Calu3 (cell line): ENCODE data around the gene IQCC. TPM values are rescaled to one million over a fixed set of nuclear protein-coding genes. Genes with fewer than 3 reads are reported as not detected.

ENCODE experiments used
- BruUV-seq: library from RNA; stranded (reverse); fragments of 400-500 nt; replicated peaks from 2 replicates; lab custom pipeline; 2021; lab: Mats Ljungman, UMichigan
- CTCF ChIA-PET: fragments of 300-600 bp; sonication (Branson Sonifier 250); formaldehyde crosslinking; loops from one replicate; lab custom pipeline; 2022; ENCODE audit warnings: antibody characterized with exemption; lab: Charles Lee
- DNase-seq: peaks from one replicate; pipeline ENCODE4 v3.0.0; 2022
- H3K27ac Mint-ChIP-seq: one replicate; pipeline ENCODE4 v1.8.0; 2022; ENCODE audit warnings: mixed read lengths; ENCODE audit not compliant: unreplicated experiment
- H3K27me3 Mint-ChIP-seq: one replicate; pipeline ENCODE4 v1.8.0; 2022; ENCODE audit warnings: mixed read lengths; ENCODE audit not compliant: unreplicated experiment
- H3K36me3 Mint-ChIP-seq: one replicate; pipeline ENCODE4 v1.8.0; 2022; ENCODE audit warnings: mild to moderate bottlenecking, moderate library complexity, mixed read lengths; ENCODE audit not compliant: insufficient read depth, unreplicated experiment
- H3K4me1 Mint-ChIP-seq: one replicate; pipeline ENCODE4 v1.8.0; 2022; ENCODE audit warnings: mild to moderate bottlenecking, low read depth, mixed read lengths; ENCODE audit not compliant: unreplicated experiment
- H3K4me3 Mint-ChIP-seq: one replicate; pipeline ENCODE4 v1.8.0; 2022; ENCODE audit warnings: mild to moderate bottlenecking, low read depth, moderate library complexity, mixed read lengths; ENCODE audit not compliant: unreplicated experiment
- H3K9me3 Mint-ChIP-seq: one replicate; pipeline ENCODE4 v1.8.0; 2022; ENCODE audit warnings: low read depth, mixed read lengths; ENCODE audit not compliant: unreplicated experiment
- intact Hi-C: fragments of 100-400 bp; cut with micrococcal nuclease; formaldehyde crosslinking; loops from one replicate; pipeline ENCODE4 v1.10.0; 2022; ENCODE audit not compliant: unreplicated experiment
- total RNA-seq: library from RNA; stranded (reverse); gene quantifications from 2 replicates; pipeline ENCODE4 v1.2.3, GENCODE V29; 2022
- TF ChIP-seq, protein P1 (sequence below): fragments of 200-600 bp; IDR thresholded peaks from one replicate; pipeline ENCODE4 v1.8.0; 2022; ENCODE audit warnings: antibody characterized with exemption; ENCODE audit not compliant: unreplicated experiment

IQCC gene
- total RNA-seq, 1 experiment from 2014 or later = 7.6 TPM

DNA sequence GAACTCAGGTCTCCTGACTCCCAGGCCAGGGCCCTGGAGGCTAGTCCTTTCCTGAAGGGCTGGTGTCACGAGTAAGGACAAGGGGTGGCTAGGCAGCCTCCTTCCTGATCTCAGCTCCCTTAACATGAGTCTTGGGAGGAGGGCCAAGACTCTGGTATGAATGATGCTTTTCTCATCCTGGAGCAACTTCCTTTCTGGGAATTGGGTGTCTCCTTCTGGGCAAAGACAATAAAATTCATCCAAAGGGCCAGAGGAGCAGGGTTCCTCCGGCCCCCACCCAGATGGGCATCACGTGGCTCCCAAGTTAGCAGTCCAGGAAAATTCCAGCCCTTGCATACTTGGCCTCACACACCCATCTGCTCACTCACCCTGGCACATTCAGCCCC, 41.4 kb downstream of the IQCC start, which contains the start of gene FAM167B:
TSS of gene FAM167B (plus strand) at position 335 of the 386 bp plus-strand sequence. CDS start 200 bp downstream, outside the sequence.
- peaks cover 9% of the 10 kb centered on the region for H3K4me1 Mint-ChIP-seq
- H3K27me3 Mint-ChIP-seq = no peaks in the 10 kb centered on the region
- CTCF ChIA-PET = interaction anchor here (0.5 kb wide), 1 partner anchor 20 kb away, joined by 3 read pairs; no protein-coding TSS in a partner anchor
- intact Hi-C loops = loop anchor here (10.0 kb wide), 1 partner anchor 48 kb away; the partner anchor contains the start of gene HDAC1
- TF ChIP-seq, protein P1, sequence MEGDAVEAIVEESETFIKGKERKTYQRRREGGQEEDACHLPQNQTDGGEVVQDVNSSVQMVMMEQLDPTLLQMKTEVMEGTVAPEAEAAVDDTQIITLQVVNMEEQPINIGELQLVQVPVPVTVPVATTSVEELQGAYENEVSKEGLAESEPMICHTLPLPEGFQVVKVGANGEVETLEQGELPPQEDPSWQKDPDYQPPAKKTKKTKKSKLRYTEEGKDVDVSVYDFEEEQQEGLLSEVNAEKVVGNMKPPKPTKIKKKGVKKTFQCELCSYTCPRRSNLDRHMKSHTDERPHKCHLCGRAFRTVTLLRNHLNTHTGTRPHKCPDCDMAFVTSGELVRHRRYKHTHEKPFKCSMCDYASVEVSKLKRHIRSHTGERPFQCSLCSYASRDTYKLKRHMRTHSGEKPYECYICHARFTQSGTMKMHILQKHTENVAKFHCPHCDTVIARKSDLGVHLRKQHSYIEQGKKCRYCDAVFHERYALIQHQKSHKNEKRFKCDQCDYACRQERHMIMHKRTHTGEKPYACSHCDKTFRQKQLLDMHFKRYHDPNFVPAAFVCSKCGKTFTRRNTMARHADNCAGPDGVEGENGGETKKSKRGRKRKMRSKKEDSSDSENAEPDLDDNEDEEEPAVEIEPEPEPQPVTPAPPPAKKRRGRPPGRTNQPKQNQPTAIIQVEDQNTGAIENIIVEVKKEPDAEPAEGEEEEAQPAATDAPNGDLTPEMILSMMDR = no peak
- no peaks in the 10 kb centered on the region for H3K36me3 Mint-ChIP-seq
- no peak within 1 kb of the TSS for H3K4me3 Mint-ChIP-seq
- H3K27ac Mint-ChIP-seq = no peak within 1 kb of the TSS
- BruUV-seq = no TSS peak
- no peaks in the 10 kb centered on the region for H3K9me3 Mint-ChIP-seq
- no peak for DNase-seq

DNA sequence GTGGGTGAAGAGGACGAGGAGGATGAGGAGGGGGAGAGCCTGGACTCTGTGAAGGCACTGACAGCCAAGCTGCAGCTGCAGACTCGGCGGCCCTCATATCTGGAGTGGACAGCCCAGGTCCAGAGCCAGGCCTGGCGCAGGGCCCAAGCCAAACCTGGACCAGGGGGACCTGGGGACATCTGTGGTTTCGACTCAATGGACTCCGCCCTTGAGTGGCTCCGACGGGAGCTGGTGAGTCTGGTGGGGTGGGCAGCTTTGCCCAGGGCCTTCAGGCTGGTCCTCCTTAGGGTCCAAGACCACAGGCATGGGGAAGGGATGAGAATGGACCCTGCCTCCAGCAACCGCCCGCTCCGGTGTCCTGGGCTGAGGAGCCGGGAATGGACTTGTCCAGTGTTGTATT, 42.0 kb downstream of the IQCC start:
- TF ChIP-seq, protein P1 = no peak
- Mint-ChIP-seq H3K36me3 (no peaks in the 10 kb centered on the region), H3K4me1 (peaks cover 9% of the 10 kb centered on the region), H3K27me3 (no peaks in the 10 kb centered on the region), H3K9me3 (no peaks in the 10 kb centered on the region), H3K27ac (no peak overlapping the region), H3K4me3 (no peak overlapping the region)
- DNase-seq = no peak
- CTCF ChIA-PET = no interaction called here
- intact Hi-C loops = loop anchor here (10.0 kb wide), 1 partner anchor 47 kb away; the partner anchor contains the start of gene HDAC1
- BruUV-seq = no TSS peak

DNA sequence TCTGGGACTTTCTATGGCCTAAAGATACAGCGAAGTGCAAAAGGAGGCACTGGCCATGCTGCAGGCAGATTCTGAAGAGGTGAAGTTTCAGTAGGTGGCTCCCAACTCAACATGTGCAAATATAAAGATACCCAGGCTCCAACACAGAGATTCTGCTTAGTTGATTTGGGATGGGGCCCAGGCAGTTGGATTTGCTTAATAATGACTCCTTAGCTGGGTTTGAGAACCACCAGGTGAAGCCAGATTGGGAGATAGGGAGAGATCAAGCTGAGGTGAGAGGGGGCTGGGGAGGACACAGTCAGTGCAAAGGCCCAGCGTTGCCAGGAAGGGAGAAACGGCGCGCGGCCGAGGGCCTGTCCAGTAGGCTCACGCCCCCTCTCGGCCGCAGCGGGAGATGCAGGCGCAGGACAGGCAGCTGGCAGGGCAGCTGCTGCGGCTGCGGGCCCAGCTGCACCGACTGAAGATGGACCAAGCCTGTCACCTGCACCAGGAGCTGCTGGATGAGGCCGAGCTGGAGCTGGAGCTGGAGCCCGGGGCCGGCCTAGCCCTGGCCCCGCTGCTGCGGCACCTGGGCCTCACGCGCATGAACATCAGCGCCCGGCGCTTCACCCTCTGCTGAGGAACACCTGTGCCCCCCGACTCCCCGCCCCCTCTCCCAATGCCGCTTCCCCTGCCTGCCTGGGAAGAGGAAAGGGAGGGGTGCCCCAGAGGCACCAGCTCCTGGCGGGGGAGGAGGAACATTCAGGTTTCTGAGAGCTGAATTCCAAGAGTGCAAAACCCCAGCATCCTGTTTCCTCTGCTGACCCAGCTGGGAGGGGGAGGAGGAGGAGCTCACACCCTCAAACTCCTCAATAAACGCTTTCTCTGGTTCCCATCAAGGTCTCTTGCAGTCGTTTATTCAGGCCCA, 42.8 kb downstream of the IQCC start:
- TF ChIP-seq, protein P1 = no peak
- no peak overlapping the region for H3K27ac Mint-ChIP-seq
- H3K4me1 Mint-ChIP-seq = peaks cover 9% of the 10 kb centered on the region
- H3K27me3 Mint-ChIP-seq = no peaks in the 10 kb centered on the region
- no peak overlapping the region for H3K4me3 Mint-ChIP-seq
- H3K9me3 Mint-ChIP-seq = no peaks in the 10 kb centered on the region
- DNase-seq = no peak
- intact Hi-C loops = loop anchor here (10.0 kb wide), 1 partner anchor 47 kb away; the partner anchor contains the start of gene HDAC1
- no peaks in the 10 kb centered on the region for H3K36me3 Mint-ChIP-seq
- BruUV-seq = no TSS peak
- CTCF ChIA-PET = interaction anchor here (0.6 to 0.7 kb wide), 2 partner anchors 10 to 849 kb away, joined by 3 read pairs; no protein-coding TSS in a partner anchor

DNA sequence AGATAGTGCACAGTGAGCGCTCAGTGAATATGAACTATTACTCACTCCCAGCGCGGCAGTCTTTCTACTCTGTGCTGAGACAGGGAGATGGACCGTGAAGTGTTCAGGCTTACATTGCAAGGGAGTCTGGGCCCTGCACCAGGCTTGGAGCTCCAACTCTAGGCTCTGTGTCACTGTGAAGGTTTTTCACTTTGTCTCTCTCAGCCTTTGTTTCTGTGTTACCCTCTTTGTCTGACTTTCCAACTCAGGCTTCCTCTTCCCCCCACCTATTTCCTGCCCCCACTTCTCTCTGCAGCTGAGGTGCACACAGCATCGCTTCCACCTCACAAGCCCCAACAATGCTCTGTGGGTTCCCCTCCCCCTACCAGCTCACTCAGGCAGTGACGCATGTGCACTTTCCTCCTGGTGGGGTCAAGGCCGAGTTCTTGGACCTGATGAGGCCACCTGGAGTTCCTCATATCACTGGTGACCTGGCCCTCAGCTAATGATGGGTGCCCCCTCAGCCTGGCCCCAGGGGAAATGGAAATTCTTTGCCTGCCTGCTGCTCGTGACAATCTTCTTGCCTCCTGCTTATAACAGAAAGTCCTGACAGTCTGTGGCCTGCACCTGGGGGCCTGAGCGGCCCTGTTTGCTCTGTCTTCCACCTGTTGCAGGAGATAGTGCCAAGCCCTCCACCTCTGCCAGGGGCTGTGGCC, 44.5 kb downstream of the IQCC start:
- CTCF ChIA-PET = interaction anchor here (0.6 to 1.2 kb wide), 2 partner anchors 9 to 72 kb away, joined by 3 read pairs; no protein-coding TSS in a partner anchor
- H3K36me3 Mint-ChIP-seq = no peaks in the 10 kb centered on the region
- H3K27me3 Mint-ChIP-seq = no peaks in the 10 kb centered on the region
- no peaks in the 10 kb centered on the region for H3K9me3 Mint-ChIP-seq
- H3K4me3 Mint-ChIP-seq = no peak overlapping the region
- intact Hi-C loops = loop anchor here (10.0 kb wide), 1 partner anchor 45 kb away; the partner anchor contains the start of gene HDAC1
- TF ChIP-seq, protein P1 = no peak
- peaks cover 9% of the 10 kb centered on the region for H3K4me1 Mint-ChIP-seq
- H3K27ac Mint-ChIP-seq = no peak overlapping the region
- no peak for DNase-seq
- no TSS peak for BruUV-seq
